GM12874 (cell line): ENCODE measurements around the gene ABTB2.

Experiments used
- TF ChIP-seq, protein P1 (sequence below): IDR thresholded peaks from 2 replicates; pipeline ENCODE4 v1.5.1; 2011; ENCODE audit warnings: low read depth, mild to moderate bottlenecking, control low read depth, low read length, moderate library complexity; ENCODE audit not compliant: insufficient read depth

ABTB2 gene

DNA sequence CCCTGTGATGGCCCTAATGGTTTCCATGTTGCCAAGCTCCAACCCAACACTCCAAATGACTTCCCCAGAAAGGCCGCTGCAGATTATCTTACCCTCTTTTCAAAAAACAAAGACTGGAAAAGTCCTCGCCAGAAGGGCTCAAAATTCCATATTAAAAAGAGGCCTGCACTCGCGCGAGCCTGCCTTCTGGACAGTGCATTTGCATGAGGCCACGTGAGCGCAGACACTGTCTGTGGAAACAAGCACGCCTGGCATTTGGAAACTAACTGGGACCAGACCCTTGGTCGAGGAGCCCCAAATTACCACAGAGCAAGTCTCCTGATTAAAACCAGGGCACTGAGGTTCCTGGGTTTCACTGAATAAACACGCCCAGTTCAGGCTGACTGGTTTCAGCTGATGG is 42.9 kb downstream of the ABTB2 start:
- TF ChIP-seq, protein P1, sequence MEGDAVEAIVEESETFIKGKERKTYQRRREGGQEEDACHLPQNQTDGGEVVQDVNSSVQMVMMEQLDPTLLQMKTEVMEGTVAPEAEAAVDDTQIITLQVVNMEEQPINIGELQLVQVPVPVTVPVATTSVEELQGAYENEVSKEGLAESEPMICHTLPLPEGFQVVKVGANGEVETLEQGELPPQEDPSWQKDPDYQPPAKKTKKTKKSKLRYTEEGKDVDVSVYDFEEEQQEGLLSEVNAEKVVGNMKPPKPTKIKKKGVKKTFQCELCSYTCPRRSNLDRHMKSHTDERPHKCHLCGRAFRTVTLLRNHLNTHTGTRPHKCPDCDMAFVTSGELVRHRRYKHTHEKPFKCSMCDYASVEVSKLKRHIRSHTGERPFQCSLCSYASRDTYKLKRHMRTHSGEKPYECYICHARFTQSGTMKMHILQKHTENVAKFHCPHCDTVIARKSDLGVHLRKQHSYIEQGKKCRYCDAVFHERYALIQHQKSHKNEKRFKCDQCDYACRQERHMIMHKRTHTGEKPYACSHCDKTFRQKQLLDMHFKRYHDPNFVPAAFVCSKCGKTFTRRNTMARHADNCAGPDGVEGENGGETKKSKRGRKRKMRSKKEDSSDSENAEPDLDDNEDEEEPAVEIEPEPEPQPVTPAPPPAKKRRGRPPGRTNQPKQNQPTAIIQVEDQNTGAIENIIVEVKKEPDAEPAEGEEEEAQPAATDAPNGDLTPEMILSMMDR: no peak

DNA sequence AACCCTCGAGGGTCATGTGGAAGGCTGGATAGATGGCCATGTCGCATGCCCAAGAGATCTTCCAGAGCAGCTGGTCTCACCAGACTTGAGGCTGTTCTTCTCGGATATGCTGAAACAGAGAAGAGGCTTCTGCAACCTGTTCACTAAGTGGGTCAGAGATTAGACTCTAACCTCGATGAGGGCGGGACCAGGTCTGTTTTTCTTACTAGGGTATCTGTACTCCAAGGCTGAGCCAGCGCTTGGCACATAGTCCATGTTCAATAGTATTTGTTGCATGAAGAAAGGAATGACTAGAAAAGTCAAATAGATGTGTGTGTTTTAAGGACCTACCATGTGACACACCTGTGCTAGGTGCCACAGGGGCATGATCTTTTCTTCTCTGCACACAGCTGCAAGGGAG is 43.6 kb downstream of the ABTB2 start:
- TF ChIP-seq, protein P1: no peak

DNA sequence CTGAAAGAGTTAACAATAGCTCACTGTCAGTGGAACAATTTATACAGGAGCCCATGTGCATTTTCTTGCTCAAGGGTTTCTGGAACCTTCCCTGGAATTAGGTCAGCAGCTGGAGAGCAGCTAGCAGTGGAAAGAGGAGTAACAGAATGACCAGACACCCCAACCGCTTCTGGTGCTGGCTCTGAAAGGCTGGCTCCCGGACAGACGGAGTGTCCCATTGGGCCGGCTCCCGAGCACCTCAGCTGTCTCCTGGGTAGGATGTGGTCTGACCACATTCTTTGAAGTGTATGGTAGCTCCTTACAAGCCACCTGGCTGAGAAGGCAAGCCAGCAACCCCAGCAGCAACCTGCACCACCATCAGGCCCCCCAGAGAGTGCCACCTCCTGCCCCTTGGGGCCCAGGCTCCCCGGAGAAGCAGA is 44.7 kb downstream of the ABTB2 start:
- TF ChIP-seq, protein P1: no peak

DNA sequence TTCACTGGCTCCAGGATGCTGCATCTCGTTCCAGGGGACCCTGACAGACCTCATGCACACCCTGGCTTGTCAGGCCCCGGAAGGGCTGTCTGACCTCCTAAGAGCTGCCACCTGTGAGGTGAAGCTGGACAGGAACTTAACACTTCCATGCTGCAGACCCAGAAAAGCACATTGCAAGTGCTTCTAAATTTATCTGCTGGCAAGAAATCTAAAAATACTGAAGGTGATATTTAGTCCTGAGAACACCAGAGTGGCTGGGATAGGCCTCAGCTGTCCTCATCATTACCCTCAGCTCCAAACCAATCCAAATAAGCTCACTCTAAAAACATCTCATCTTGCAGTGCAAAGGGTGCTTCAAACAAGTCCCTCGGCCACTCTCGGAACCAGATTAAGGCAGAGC is 46.7 kb downstream of the ABTB2 start:
- TF ChIP-seq, protein P1: no peak

DNA sequence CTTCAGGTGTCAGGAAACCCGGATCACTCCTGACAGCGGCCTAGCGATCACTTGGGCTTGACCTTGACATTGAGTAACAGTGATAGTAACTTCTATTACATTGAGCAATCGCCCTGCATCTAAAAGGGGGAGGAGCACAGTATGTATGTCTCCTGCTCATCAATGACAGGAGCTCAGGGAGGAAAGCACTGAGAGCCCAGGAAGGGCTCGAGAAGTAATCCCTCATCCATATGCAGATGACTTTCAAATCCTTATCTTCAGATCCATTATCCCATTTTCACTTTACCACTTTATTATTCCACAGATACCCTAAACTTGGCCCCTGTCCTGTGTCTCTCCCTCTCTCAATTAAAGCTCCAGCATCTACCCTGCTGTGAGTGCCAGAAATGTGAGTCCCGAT is 47.8 kb downstream of the ABTB2 start:
- TF ChIP-seq, protein P1: no peak

DNA sequence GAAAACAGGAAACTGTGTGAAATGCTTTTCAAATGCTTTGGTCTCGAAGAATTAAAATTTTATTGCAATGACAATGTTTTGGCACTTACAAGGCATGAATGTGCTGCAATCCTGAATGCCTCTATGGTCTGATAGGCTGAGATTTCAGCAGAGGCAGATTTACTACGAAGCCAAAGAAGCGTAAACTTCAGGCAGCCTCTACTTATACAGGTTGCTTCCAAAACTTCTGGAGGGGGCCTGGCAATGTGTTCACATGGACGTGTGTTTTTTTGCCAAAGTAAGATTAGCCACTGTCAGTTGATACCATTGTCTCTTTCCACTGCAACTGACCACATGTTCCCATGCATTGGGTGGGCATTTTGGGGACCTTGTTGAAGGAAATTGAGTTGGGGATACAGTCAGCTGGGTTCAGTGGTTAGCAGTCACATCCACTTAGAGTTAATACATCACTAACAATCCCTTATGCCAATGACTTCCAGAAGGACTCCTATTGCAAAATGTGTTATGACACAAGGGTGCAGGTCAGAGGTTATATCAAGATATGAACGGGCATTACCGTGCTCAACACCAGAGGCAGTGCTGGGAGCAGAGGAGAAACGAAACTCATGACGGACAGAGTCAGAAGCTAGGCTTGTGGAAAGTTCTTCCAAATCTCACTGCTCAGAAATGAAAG is 48.8 kb downstream of the ABTB2 start:
- TF ChIP-seq, protein P1: no peak

DNA sequence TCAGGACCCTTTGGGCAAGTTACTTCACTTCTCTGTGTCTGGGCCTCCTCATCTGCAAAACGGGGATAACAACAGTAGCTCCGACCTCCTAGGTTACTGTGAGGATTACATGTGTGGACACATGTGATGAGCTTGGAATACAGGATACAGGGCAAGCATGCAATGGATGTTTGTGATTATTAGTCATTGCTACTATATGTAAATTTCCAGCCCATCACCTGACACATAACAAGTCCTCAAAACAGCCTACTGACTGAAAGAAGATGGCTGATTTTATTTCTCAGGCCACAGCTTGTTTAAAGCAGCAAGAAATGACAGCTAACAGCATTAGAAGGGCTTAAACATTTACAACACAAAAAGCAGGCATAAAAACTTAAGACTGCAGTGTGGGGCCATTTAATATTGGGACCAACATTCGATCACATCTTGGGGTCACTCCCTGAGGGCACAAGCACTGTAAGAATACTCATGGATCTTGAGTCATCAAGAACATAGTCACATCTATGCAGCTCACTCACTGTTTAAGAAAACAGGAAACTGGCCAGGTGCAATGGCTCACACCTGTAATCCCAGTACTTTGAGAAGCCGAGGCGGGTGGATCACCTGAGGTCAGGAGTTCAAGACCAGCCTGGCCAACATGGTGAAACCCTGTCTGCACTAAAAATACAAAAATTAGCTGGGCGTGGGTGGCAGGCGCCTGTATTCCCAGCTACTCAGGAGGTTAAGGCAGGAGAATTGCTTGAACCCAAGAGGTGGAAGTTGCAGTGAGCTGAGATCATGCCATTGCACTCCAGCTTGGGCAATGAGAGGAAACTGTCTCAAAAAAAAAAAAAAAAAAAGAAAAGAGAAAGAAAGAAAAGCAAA is 49.5 kb downstream of the ABTB2 start:
- TF ChIP-seq, protein P1: no peak
